CD14-positive monocyte (primary cell): Measurements from ENCODE around the gene CACNA2D1. TPM values are rescaled to one million over a fixed set of nuclear protein-coding genes. Genes with fewer than 3 reads are reported as not detected.

ENCODE experiments used
- DNase-seq, 3 donors: peaks; one replicate each; pipeline ENCODE4 v3.0.0-alpha.2; 2011 to 2022
- H2AFZ ChIP-seq: 2 replicates; pipeline ENCODE4 v1.6.0; 2012; ENCODE audit warnings: mild to moderate bottlenecking, low read depth, low read length, inconsistent platforms; ENCODE audit not compliant: insufficient read depth, poor library complexity, severe bottlenecking
- H3K27ac ChIP-seq, 2 donors: 1 replicate in 1 of 2; 2 replicates in 1 of 2; pipeline ENCODE4 v1.5.1; 2012 to 2013; ENCODE audit warnings: low read length in 2 of 2, control low read depth in 1 of 2, inconsistent platforms in 1 of 2, low read depth in 1 of 2, mild to moderate bottlenecking in 1 of 2
- H3K27me3 ChIP-seq, 2 donors: one replicate each; pipeline versions ENCODE4 v1.6.0 to v1.6.1; 2011 to 2013; ENCODE audit warnings: low read length in 2 of 2; ENCODE audit not compliant: control insufficient read depth in 2 of 2, insufficient read depth in 2 of 2
- H3K36me3 ChIP-seq, 2 donors: replicated peaks in 1 of 2; 1 replicate in 1 of 2; 2 replicates in 1 of 2; pipeline versions ENCODE4 v1.5.1 to v1.6.1; 2012 to 2013; ENCODE audit warnings: low read length in 2 of 2, control low read depth in 1 of 2, inconsistent platforms in 1 of 2, mild to moderate bottlenecking in 1 of 2; ENCODE audit not compliant: insufficient read depth in 2 of 2, control insufficient read depth in 1 of 2
- H3K4me1 ChIP-seq, 2 donors: 1 replicate in 1 of 2; 2 replicates in 1 of 2; pipeline versions ENCODE4 v1.5.1 to v1.6.1; 2012 to 2013; ENCODE audit warnings: low read length in 2 of 2, control low read depth in 1 of 2, inconsistent platforms in 1 of 2, mild to moderate bottlenecking in 1 of 2, moderate library complexity in 1 of 2; ENCODE audit not compliant: insufficient read depth in 2 of 2, control insufficient read depth in 1 of 2
- H3K4me2 ChIP-seq: replicated peaks from 2 replicates; pipeline ENCODE3; 2012; ENCODE audit warnings: low read length, moderate library complexity, mild to moderate bottlenecking; ENCODE audit not compliant: poor library complexity, severe bottlenecking; ENCODE audit errors: extremely low read depth
- H3K4me3 ChIP-seq, 3 experiments: fragments of 200-600 bp in 1 of 3; sonication (generic) in 1 of 3; replicated peaks in 1 of 3; 1 replicate in 2 of 3; 2 replicates in 1 of 3; pipeline ENCODE4 v1.5.1; 2011 to 2013; ENCODE audit warnings: low read length in 3 of 3, mild to moderate bottlenecking in 3 of 3, control low read depth in 2 of 3, low read depth in 2 of 3, inconsistent platforms in 1 of 3, moderate library complexity in 1 of 3
- H3K79me2 ChIP-seq: 2 replicates; pipeline ENCODE4 v1.6.0; 2012; ENCODE audit warnings: mild to moderate bottlenecking, control low read depth, inconsistent platforms, low read length, moderate library complexity; ENCODE audit not compliant: insufficient read depth
- H3K9ac ChIP-seq: 2 replicates; pipeline ENCODE4 v1.6.0; 2017; ENCODE audit warnings: low read length, mild to moderate bottlenecking; ENCODE audit not compliant: insufficient read depth, poor library complexity, severe bottlenecking
- H3K9me3 ChIP-seq, 2 donors: replicated peaks in 1 of 2; 1 replicate in 1 of 2; 2 replicates in 1 of 2; pipeline versions ENCODE4 v1.5.1 to v1.6.1; 2012 to 2013; ENCODE audit warnings: low read length in 2 of 2, control low read depth in 1 of 2; ENCODE audit not compliant: control insufficient read depth in 1 of 2, insufficient read depth in 1 of 2
- H4K20me1 ChIP-seq: 2 replicates; pipeline ENCODE4 v1.6.0; 2012; ENCODE audit warnings: mild to moderate bottlenecking, low read length, control low read depth, moderate library complexity; ENCODE audit not compliant: insufficient read depth
- H3K27ac Mint-ChIP-seq, 7 donors: one replicate each; pipeline ENCODE4 v1.8.0; 2020; ENCODE audit warnings: mild to moderate bottlenecking in 7 of 7, mixed read lengths in 7 of 7, moderate library complexity in 6 of 7, inconsistent platforms in 2 of 7
- H3K27me3 Mint-ChIP-seq, 3 donors: one replicate each; pipeline ENCODE4 v1.8.0; 2021 to 2022; ENCODE audit warnings: low read depth in 3 of 3, mild to moderate bottlenecking in 3 of 3, mixed read lengths in 3 of 3, moderate library complexity in 3 of 3, inconsistent platforms in 1 of 3
- H3K36me3 Mint-ChIP-seq, 2 donors: one replicate each; pipeline ENCODE4 v1.8.0; 2020; ENCODE audit warnings: mixed read lengths in 2 of 2, inconsistent platforms in 1 of 2, mild to moderate bottlenecking in 1 of 2
- H3K4me1 Mint-ChIP-seq: one replicate; pipeline ENCODE4 v1.8.0; 2020; ENCODE audit warnings: mild to moderate bottlenecking, mixed read lengths
- H3K4me3 Mint-ChIP-seq, 2 donors: one replicate each; pipeline ENCODE4 v1.8.0; 2020; ENCODE audit warnings: mild to moderate bottlenecking in 2 of 2, mixed read lengths in 2 of 2, moderate library complexity in 1 of 2
- H3K9me3 Mint-ChIP-seq, 7 donors: one replicate each; pipeline ENCODE4 v1.8.0; 2020 to 2022; ENCODE audit warnings: mixed read lengths in 7 of 7, mild to moderate bottlenecking in 6 of 7, moderate library complexity in 6 of 7, inconsistent platforms in 2 of 7
- WGBS: methylation state at CpG from one replicate; pipeline ENCODE4 v1.1.5; 2013; ENCODE audit warnings: missing lambda C conversion rate; ENCODE audit not compliant: insufficient coverage; 5-methylcytosine and 5-hydroxymethylcytosine counted together
- intact Hi-C, 2 donors: fragments of 100-400 bp; cut with micrococcal nuclease; formaldehyde crosslinking; loops; one replicate each; pipeline versions ENCODE4 v1.15.0 to v1.15.1; 2023
- polyA plus RNA-seq, 3 donors: library from polyadenylated mRNA; depleted of rRNA in 1 of 3; unstranded in 2 of 3; stranded (reverse) in 1 of 3; fragments of 300-500 nt in 2 of 3; fragments of >200 nt in 1 of 3; fragmentation: Illumina TruSeq in 2 of 3; gene quantifications; 1 replicate in 2 of 3; 2 replicates in 1 of 3; pipeline ENCODE4 v1.2.3, GENCODE V29; 2012 to 2021
- TF ChIP-seq, protein P1 (sequence below): fragments of 200-600 bp; IDR thresholded peaks from one replicate; pipeline ENCODE4 v1.8.0; 2022; ENCODE audit warnings: antibody characterized with exemption, mild to moderate bottlenecking

CACNA2D1 gene
- polyA plus RNA-seq, 3 donors, result 0.02 TPM; not detected in 2

DNA sequence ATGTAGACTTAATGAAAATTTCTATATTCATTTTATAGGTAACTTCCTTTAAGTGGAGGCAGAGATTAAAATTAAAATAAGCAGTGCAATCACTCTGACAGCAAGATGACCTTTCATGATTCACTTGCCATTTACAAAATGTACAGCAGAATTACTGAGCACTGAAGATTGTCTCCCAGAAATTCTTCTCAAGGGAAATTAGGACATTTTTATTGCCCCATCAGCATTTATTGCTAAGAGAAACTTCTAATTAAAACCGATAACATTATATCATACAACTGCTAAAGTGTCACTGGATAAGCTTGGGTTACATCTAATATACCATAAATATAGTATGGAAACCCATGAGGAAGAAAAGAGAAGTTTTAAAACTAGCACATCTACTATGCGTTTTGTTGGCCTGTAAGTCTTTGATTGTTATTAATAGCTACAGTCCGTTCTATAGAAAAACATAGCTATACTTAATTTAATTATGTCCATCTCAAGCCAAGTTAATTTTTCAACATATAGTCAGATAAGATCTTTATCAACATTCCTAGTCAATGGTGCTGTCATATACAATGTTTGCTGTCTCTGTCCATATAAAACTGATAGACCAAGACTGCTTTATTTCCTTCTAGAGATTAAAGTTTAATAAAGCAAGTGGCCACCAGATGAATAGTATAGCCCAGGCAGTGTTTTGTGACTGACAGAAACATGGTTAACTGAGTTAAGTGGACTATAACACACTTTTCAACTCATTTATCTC is 456.7 kb downstream of the CACNA2D1 start:
- H3K9me3 ChIP-seq, result no peaks in the 10 kb centered on the region
- H4K20me1 ChIP-seq, result no peaks in the 10 kb centered on the region
- H3K27me3 ChIP-seq, result no peaks in the 10 kb centered on the region
- peaks cover 0 to 3% of the 10 kb centered on the region in 2 donors for H3K4me1 ChIP-seq
- DNase-seq, result no peak
- no CpG with 5 or more reads among the region's 3 CpGs for WGBS
- Mint-ChIP-seq H3K4me3 (no peak overlapping the region), H3K4me1 (no peaks in the 10 kb centered on the region), H3K27ac (no peak overlapping the region), H3K9me3 (peaks cover 0 to 2% (median 0%) of the 10 kb centered on the region in 7 donors), H3K27me3 (no peaks in the 10 kb centered on the region), H3K36me3 (no peaks in the 10 kb centered on the region)
- no peak overlapping the region for H3K27ac ChIP-seq
- no peaks in the 10 kb centered on the region for H3K36me3 ChIP-seq
- H3K9ac ChIP-seq, result no peak overlapping the region
- H3K4me3 ChIP-seq, result no peak overlapping the region
- TF ChIP-seq, protein P1, sequence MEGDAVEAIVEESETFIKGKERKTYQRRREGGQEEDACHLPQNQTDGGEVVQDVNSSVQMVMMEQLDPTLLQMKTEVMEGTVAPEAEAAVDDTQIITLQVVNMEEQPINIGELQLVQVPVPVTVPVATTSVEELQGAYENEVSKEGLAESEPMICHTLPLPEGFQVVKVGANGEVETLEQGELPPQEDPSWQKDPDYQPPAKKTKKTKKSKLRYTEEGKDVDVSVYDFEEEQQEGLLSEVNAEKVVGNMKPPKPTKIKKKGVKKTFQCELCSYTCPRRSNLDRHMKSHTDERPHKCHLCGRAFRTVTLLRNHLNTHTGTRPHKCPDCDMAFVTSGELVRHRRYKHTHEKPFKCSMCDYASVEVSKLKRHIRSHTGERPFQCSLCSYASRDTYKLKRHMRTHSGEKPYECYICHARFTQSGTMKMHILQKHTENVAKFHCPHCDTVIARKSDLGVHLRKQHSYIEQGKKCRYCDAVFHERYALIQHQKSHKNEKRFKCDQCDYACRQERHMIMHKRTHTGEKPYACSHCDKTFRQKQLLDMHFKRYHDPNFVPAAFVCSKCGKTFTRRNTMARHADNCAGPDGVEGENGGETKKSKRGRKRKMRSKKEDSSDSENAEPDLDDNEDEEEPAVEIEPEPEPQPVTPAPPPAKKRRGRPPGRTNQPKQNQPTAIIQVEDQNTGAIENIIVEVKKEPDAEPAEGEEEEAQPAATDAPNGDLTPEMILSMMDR, result no peak
- H3K4me2 ChIP-seq, result no peak overlapping the region
- no peaks in the 10 kb centered on the region for H3K79me2 ChIP-seq
- intact Hi-C loops, result no loop called here
- H2AFZ ChIP-seq, result no peak overlapping the region

DNA sequence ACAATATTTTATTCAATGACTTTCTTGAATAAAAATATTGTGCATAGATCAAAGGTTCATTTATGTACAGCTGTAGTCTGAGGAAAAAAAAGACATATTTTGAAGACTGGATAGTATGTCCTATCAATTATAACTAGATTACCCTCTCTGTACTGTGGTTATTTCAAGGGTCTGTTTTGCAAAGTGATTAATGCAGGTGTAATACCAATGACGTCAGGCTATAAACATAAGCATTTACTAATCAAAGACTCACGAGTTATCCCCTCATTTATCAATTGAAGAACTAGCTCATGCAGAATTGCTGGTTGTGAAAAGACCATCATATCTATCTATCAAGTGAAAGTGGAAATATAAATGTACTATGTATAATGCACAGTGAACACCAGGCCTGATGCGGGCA is 460.2 kb downstream of the CACNA2D1 start:
- no peak for DNase-seq
- Histone ChIP-seq H4K20me1 (no peaks in the 10 kb centered on the region), H3K9me3 (no peaks in the 10 kb centered on the region), H2AFZ (no peak overlapping the region), H3K4me1 (no peaks in the 10 kb centered on the region), H3K4me2 (no peak overlapping the region), H3K27me3 (no peaks in the 10 kb centered on the region), H3K4me3 (no peak overlapping the region), H3K79me2 (no peaks in the 10 kb centered on the region), H3K36me3 (no peaks in the 10 kb centered on the region), H3K9ac (no peak overlapping the region), H3K27ac (no peak overlapping the region)
- intact Hi-C loops, result no loop called here
- Mint-ChIP-seq H3K4me1 (no peaks in the 10 kb centered on the region), H3K4me3 (no peak overlapping the region), H3K36me3 (no peaks in the 10 kb centered on the region), H3K9me3 (peaks cover 0 to 2% (median 0%) of the 10 kb centered on the region in 7 donors), H3K27ac (no peak overlapping the region), H3K27me3 (peaks cover 0 to under 1% (median 0%) of the 10 kb centered on the region in 3 donors)
- WGBS, result no CpG with 5 or more reads among the region's 3 CpGs
- TF ChIP-seq, protein P1, result no peak
